Spinal cord (tissue), 10 donors: ENCODE results near the gene PTHLH. TPM values are rescaled to one million over a fixed set of nuclear protein-coding genes. Genes with fewer than 3 reads are reported as not detected.

Experiments used
- DNase-seq, 6 donors: peaks; one replicate each; pipeline versions ENCODE4 v3.0.0 to v3.0.0-alpha.2; 2013 to 2015; ENCODE audit warnings: low spot score in 6 of 6, low read depth in 4 of 6
- H3K27ac ChIP-seq: one replicate; pipeline ENCODE4 v1.5.1; 2013; ENCODE audit warnings: low read depth, low read length, control low read depth
- H3K27me3 ChIP-seq: one replicate; pipeline ENCODE4 v1.6.1; 2013; ENCODE audit warnings: low read length; ENCODE audit not compliant: control insufficient read depth, insufficient read depth
- H3K36me3 ChIP-seq: one replicate; pipeline ENCODE4 v1.6.1; 2013; ENCODE audit warnings: low read length; ENCODE audit not compliant: control insufficient read depth, insufficient read depth
- H3K4me1 ChIP-seq: one replicate; pipeline ENCODE4 v1.6.1; 2013; ENCODE audit warnings: low read length; ENCODE audit not compliant: control insufficient read depth, insufficient read depth
- H3K4me3 ChIP-seq: one replicate; pipeline ENCODE4 v1.5.1; 2013; ENCODE audit warnings: low read depth, low read length, control low read depth
- H3K9me3 ChIP-seq: one replicate; pipeline ENCODE4 v1.6.1; 2013; ENCODE audit warnings: low read length; ENCODE audit not compliant: control insufficient read depth, insufficient read depth
- WGBS: methylation state at CpG from one replicate; pipeline ENCODE4 v1.1.5; 2013; ENCODE audit warnings: missing lambda C conversion rate; ENCODE audit not compliant: insufficient coverage; 5-methylcytosine and 5-hydroxymethylcytosine counted together
- long read RNA-seq, 4 donors: transcript quantifications; one replicate each; lab custom pipeline, GENCODE V29; 2026
- polyA plus RNA-seq, 2 donors: library from polyadenylated mRNA; unstranded; fragments of 120-200 nt; gene quantifications; one replicate each; pipeline ENCODE4 v1.2.1, GENCODE V29; 2013; ENCODE audit not compliant: insufficient read length in 2 of 2
- total RNA-seq, 2 donors: library from RNA; depleted of rRNA in 1 of 2; stranded (reverse); fragments of 120-200 nt in 1 of 2; fragments of >200 nt in 1 of 2; gene quantifications; one replicate each; pipeline versions ENCODE4 v1.2.3 to v1.2.4, GENCODE V29; 2013 to 2014
- donor health status: healthy.

The PTHLH gene
- total RNA-seq (1 to 10 TPM; 7.7 to 8.2 TPM), polyA plus RNA-seq (1 to 10 TPM; 4.3 to 4.4 TPM)
- long read RNA-seq, donor 1, partial matches to known transcripts: 0 of 2 reads
- long read RNA-seq, donor 1, other reads (novel, unspliced or antisense): 0 of 2 reads
- long read RNA-seq, donor 2: 0 reads
- long read RNA-seq, donor 3: 0 reads
- long read RNA-seq, donor 4: 0 reads

- peaks cover 88% of the 10 kb centered on the region for H3K27me3 ChIP-seq
- no peak for DNase-seq
- H3K36me3 ChIP-seq: no peaks in the 10 kb centered on the region
- WGBS: no CpG with 5 or more reads among the region's 2 CpGs
- peaks cover 36% of the 10 kb centered on the region for H3K4me1 ChIP-seq
- no peak within 1 kb of the TSS for H3K4me3 ChIP-seq
- no peak within 1 kb of the TSS for H3K27ac ChIP-seq
- no peaks in the 10 kb centered on the region for H3K9me3 ChIP-seq
Observed at GRCh38 chr12:27972721-27973120, at the start of gene PTHLH. Gene PTHLH, minus strand, starts transcription at chr12:27972733. Its CDS starts 3,239 bp downstream, at chr12:27969494.

DNA sequence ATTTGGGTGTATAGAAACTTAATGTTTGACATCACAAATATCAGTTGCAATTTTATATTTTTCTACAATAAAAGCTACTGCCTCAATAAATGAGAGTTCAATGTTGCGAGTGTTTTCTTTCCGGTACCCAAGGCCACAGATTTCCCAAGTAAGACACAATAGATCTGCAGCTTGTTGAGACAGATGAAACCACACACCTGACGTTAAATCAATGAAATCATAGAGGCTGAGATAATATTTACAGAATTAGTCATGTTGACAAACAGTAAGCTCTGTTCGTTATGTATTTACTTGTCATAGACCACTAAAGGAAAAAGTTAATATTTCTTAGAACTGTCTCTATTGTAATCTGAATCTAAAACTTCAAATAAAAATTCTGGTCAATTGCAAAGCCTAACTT lies 49.2 kb upstream of the PTHLH start:
- no peak for DNase-seq
- Histone ChIP-seq H3K27ac (no peak overlapping the region), H3K4me3 (no peak overlapping the region), H3K27me3 (no peaks in the 10 kb centered on the region), H3K4me1 (no peaks in the 10 kb centered on the region), H3K9me3 (no peaks in the 10 kb centered on the region), H3K36me3 (no peaks in the 10 kb centered on the region)
- 100% methylated on average over 2 of the region's 4 CpGs for WGBS

DNA sequence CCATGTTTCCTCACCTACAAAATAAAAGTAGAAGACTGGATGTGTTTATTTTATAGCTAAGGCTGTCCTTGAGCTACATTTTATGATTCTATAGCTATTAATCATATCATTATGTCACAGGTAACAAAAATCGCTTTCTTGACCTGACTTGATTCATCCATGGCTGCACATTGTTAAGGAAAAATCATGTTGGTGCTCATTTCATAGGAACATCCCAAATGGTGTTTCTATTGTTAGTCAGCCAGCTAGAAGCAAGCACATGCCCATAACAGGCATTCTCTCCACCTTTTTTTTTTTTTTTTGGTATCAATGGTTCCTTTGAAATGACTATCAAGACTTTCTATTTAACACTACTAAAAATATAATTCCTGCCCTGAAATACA lies 45.3 kb upstream of the PTHLH start:
- no peak for DNase-seq
- Histone ChIP-seq H3K9me3 (no peaks in the 10 kb centered on the region), H3K36me3 (no peaks in the 10 kb centered on the region), H3K27ac (no peak overlapping the region), H3K27me3 (no peaks in the 10 kb centered on the region), H3K4me1 (no peaks in the 10 kb centered on the region), H3K4me3 (no peak overlapping the region)
- no CpG with 5 or more reads among the region's 1 CpG for WGBS

- WGBS: 43% methylated on average over 3 of the region's 4 CpGs
- H3K27me3 ChIP-seq: no peaks in the 10 kb centered on the region
- no peaks in the 10 kb centered on the region for H3K36me3 ChIP-seq
- no peaks in the 10 kb centered on the region for H3K4me1 ChIP-seq
- no peak overlapping the region for H3K4me3 ChIP-seq
- H3K9me3 ChIP-seq: no peaks in the 10 kb centered on the region
- DNase-seq: peak in 5 of 6 donors; percentile 7 to 82 (median 8)
- no peak overlapping the region for H3K27ac ChIP-seq
Observed at GRCh38 chr12:28017126-28017872, 44.8 kb upstream of the PTHLH start.

DNA sequence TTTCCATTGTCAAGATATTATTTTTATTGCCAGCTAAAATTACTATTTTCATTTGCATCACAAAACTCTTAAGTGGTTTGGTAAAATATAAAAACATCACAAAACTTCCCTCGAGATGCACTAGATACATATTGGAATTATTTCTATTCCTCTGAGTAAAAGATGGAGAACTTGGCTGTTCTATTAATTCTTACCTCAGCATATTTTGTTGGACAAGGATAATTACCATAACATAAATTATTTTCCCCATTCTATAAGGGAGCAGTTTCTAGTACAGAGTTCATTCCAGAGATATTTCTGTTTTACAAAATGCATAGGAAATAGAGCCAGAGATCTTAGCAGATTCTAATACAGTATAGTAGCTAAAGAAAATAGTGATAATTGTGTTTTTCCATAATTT lies 42.6 kb upstream of the PTHLH start:
- H3K27me3 ChIP-seq: no peaks in the 10 kb centered on the region
- H3K4me3 ChIP-seq: no peak overlapping the region
- no CpG with 5 or more reads among the region's 1 CpG for WGBS
- no peaks in the 10 kb centered on the region for H3K4me1 ChIP-seq
- DNase-seq: no peak
- H3K9me3 ChIP-seq: no peaks in the 10 kb centered on the region
- H3K36me3 ChIP-seq: no peaks in the 10 kb centered on the region
- H3K27ac ChIP-seq: no peak overlapping the region

DNA sequence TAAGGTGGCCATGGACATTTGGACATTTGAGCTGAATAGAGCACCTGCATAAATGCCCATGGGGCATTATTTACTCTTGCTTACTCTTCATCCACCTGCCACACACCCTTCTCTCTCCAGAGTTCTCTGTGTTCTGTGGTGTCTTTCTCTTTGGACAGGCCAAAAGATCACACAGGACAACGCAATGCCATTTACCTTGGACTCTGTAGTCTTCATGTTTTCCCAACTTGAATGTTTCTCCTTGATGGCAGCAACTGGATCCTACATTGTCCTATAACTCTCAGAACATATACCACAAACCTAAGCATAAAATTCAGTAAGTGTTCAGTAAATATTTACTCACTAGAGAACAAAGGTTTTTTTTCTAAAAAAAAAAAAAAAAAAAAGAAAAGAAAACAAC lies 41.7 kb upstream of the PTHLH start:
- Histone ChIP-seq H3K27me3 (no peaks in the 10 kb centered on the region), H3K9me3 (no peaks in the 10 kb centered on the region), H3K4me1 (no peaks in the 10 kb centered on the region), H3K36me3 (no peaks in the 10 kb centered on the region), H3K27ac (no peak overlapping the region), H3K4me3 (no peak overlapping the region)
- WGBS: 100% methylated on average over 1 of the region's 1 CpG
- no peak for DNase-seq

DNA sequence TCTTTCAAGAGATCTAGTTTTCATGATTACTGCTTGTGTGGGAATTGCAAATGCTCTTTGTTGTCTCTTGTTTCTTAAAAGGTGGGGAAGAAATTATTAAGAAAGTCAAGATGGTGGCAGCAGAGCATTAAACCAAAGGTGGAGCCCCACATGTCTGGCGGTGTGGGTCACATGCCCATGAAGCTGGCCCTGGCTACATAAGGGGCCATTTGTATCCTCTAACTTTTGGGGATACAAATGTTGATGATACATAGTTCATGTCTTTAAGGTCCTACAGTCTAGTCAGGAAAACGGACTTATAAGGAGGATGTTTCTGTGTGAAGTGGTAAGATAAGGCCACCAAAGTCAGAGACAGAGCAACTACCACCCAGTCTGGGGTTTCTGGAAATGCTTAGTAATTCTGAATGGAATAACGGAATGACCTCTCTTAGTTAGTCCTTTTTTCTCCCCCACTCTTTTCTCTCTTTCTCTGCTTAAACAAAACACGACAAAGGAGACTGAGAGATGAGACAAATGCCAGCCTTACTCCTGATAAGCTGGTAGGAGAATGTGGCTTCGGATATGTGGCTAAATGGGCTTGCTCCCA lies 39.9 kb upstream of the PTHLH start:
- no peak overlapping the region for H3K27ac ChIP-seq
- WGBS: 89% methylated on average over 2 of the region's 5 CpGs

GRCh38 chr12:28010036-28010435 lies 37.5 kb upstream of the PTHLH start:
- DNase-seq: no peak
- no peaks in the 10 kb centered on the region for H3K36me3 ChIP-seq
- no peaks in the 10 kb centered on the region for H3K9me3 ChIP-seq
- no peak overlapping the region for H3K4me3 ChIP-seq
- no peak overlapping the region for H3K27ac ChIP-seq
- H3K4me1 ChIP-seq: no peaks in the 10 kb centered on the region
- WGBS: 92% methylated on average over 2 of the region's 2 CpGs
- H3K27me3 ChIP-seq: no peaks in the 10 kb centered on the region

More for the DNA sequence above, 39.9 kb upstream of the PTHLH start:
- no peak for DNase-seq
- Histone ChIP-seq H3K4me3 (no peak overlapping the region), H3K27me3 (no peaks in the 10 kb centered on the region), H3K4me1 (no peaks in the 10 kb centered on the region), H3K36me3 (no peaks in the 10 kb centered on the region), H3K9me3 (no peaks in the 10 kb centered on the region)

GRCh38 chr12:27999970-28000369 lies 27.4 kb upstream of the PTHLH start:
- no peaks in the 10 kb centered on the region for H3K36me3 ChIP-seq
- H3K4me1 ChIP-seq: no peaks in the 10 kb centered on the region
- H3K9me3 ChIP-seq: no peaks in the 10 kb centered on the region
- 80% methylated on average over 2 of the region's 4 CpGs for WGBS
- H3K4me3 ChIP-seq: no peak overlapping the region
- H3K27ac ChIP-seq: no peak overlapping the region
- H3K27me3 ChIP-seq: no peaks in the 10 kb centered on the region
- DNase-seq: no peak

- Histone ChIP-seq H3K27ac (no peak overlapping the region), H3K27me3 (no peaks in the 10 kb centered on the region), H3K4me1 (no peaks in the 10 kb centered on the region), H3K4me3 (no peak overlapping the region), H3K9me3 (no peaks in the 10 kb centered on the region), H3K36me3 (no peaks in the 10 kb centered on the region)
- DNase-seq: no peak
- no CpG with 5 or more reads among the region's 2 CpGs for WGBS
Observed at GRCh38 chr12:27999521-27999920, 27.0 kb upstream of the PTHLH start.
